Heart right ventricle (tissue), 16 donors: ENCODE data around the gene PAGE1. TPM values are rescaled to one million over a fixed set of nuclear protein-coding genes. Genes with fewer than 3 reads are reported as not detected.
"Not testable (repeated sequence)": the region's sequence is repeated elsewhere in the genome, so short reads cannot be mapped to it uniquely, and the experiment has no call there.

Source experiments
- ATAC-seq, 8 donors: fragments of 200-7000 bp; cut with Tn5 transposase; one replicate each; pipeline ENCODE4 v1.9.1; 2020; ENCODE audit warnings: mild to moderate bottlenecking in 8 of 8, moderate library complexity in 8 of 8, moderate number of reproducible peaks in 1 of 8
- DNase-seq, 2 donors: peaks; one replicate each; pipeline ENCODE4 v3.0.0-alpha.2; 2020
- H3K27ac ChIP-seq, 10 donors: fragments of 200-600 bp; sonication (generic) in 2 of 10; one replicate each; pipeline versions ENCODE4 v1.5.0 to v1.8.0; 2020 to 2022; ENCODE audit warnings: mild to moderate bottlenecking in 3 of 10
- H3K27me3 ChIP-seq, 7 donors: fragments of 200-600 bp; one replicate each; pipeline ENCODE4 v1.8.0; 2021 to 2022; ENCODE audit warnings: mild to moderate bottlenecking in 2 of 7
- H3K36me3 ChIP-seq, 9 donors: fragments of 200-600 bp; sonication (generic) in 1 of 9; one replicate each; pipeline versions ENCODE4 v1.5.0 to v1.8.0; 2020 to 2022; ENCODE audit warnings: mild to moderate bottlenecking in 2 of 9
- H3K4me1 ChIP-seq, 9 donors: fragments of 200-600 bp; sonication (generic) in 1 of 9; one replicate each; pipeline versions ENCODE4 v1.5.0 to v1.8.0; 2020 to 2022; ENCODE audit warnings: mild to moderate bottlenecking in 4 of 9
- H3K4me3 ChIP-seq, 10 donors: fragments of 200-600 bp; sonication (generic) in 2 of 10; one replicate each; pipeline versions ENCODE4 v1.5.0 to v1.8.0; 2020 to 2022; ENCODE audit warnings: mild to moderate bottlenecking in 7 of 10, moderate library complexity in 2 of 10
- H3K9me3 ChIP-seq, 11 donors: fragments of 200-600 bp in 10 of 11; sonication (generic) in 2 of 11; one replicate each; pipeline versions ENCODE4 v1.5.0 to v1.8.0; 2013 to 2022; ENCODE audit warnings: mild to moderate bottlenecking in 2 of 11, control low read depth in 1 of 11, moderate library complexity in 1 of 11
- WGBS, 2 donors: extraction: QIAGEN DNeasy Blood & Tissue Kit; methylation state at CpG; one replicate each; pipeline ENCODE4 v1.1.7; 2013; ENCODE audit warnings: inconsistent platforms in 1 of 2; 5-methylcytosine and 5-hydroxymethylcytosine counted together
- intact Hi-C, 10 donors: fragments of 100-400 bp; cut with DNase I; formaldehyde crosslinking; loops; one replicate each; pipeline versions ENCODE4 v1.11.1 to v1.14.2; 2022
- polyA plus RNA-seq, 2 donors: library from polyadenylated mRNA; stranded (reverse); fragments of 200-250 nt; gene quantifications; one replicate each; pipeline ENCODE4 v1.2.3, GENCODE V29; 2013
- total RNA-seq, 10 donors: library from RNA; stranded (reverse); fragmentation: NEBNext Ultra II Directional in 3 of 10; extraction: Animal tissue kit (Norgen Biotek cat#: 25700) in 3 of 10; gene quantifications; one replicate each; pipeline versions ENCODE4 v1.2.1 to v1.2.4, GENCODE V29; 2021 to 2023
- TF ChIP-seq, protein P1 (sequence below), 9 donors: fragments of 200-600 bp; sonication (generic) in 2 of 9; IDR thresholded peaks; one replicate each; pipeline versions ENCODE4 v1.5.0 to v1.8.0; 2021 to 2022; ENCODE audit warnings: antibody characterized with exemption in 9 of 9, mild to moderate bottlenecking in 5 of 9, moderate library complexity in 1 of 9
- donor health status: Arrhythmogenic right ventricular cardiomyopathy.
- donor health status: ischemic (EF 13 %, LVEDD 7.1; RV severe dilation, severe dysfunction).
- donor health status: healthy with polysubstance abuse.
- donor health status: DM: no; HTN: yes; CAD: no.
- donor health status: DM: no; HTN: no; CAD: no.
- donor health status: ischemic (EF 25% LVEDD 6.9; RV normal size, moderate dysfunction).
- donor health status: ischemic (EF 25% LVEDD 5.7; RV mildly dilated, moderate dysfunction).
- donor health status: healthy.
- donor health status: DM: yes; HTN: yes; CAD: no.
- donor health status: Ischemic cardiomyopathy.
- donor health status: ischemic (EF 35%, LVEDD 5.7; RV mildly dilated, moderate dysfunction).
- donor health status: nonischemic (EF 11% LVEDD 7.7; RV severe dilation, severe dysfunction).
- donor health status: DM: yes; HTN: yes; CAD: no.
- donor health status: PGD.
- donor health status: ischemic (EF 29% LVEDD 5.4; RV normal size, mild dysfunction).
- donor health status: nonischemic (EF 23%, LVEDD 6.1; RV moderate dilation, normal function).

Gene PAGE1
- total and polyA plus RNA-seq, 12 donors: not detected

DNA sequence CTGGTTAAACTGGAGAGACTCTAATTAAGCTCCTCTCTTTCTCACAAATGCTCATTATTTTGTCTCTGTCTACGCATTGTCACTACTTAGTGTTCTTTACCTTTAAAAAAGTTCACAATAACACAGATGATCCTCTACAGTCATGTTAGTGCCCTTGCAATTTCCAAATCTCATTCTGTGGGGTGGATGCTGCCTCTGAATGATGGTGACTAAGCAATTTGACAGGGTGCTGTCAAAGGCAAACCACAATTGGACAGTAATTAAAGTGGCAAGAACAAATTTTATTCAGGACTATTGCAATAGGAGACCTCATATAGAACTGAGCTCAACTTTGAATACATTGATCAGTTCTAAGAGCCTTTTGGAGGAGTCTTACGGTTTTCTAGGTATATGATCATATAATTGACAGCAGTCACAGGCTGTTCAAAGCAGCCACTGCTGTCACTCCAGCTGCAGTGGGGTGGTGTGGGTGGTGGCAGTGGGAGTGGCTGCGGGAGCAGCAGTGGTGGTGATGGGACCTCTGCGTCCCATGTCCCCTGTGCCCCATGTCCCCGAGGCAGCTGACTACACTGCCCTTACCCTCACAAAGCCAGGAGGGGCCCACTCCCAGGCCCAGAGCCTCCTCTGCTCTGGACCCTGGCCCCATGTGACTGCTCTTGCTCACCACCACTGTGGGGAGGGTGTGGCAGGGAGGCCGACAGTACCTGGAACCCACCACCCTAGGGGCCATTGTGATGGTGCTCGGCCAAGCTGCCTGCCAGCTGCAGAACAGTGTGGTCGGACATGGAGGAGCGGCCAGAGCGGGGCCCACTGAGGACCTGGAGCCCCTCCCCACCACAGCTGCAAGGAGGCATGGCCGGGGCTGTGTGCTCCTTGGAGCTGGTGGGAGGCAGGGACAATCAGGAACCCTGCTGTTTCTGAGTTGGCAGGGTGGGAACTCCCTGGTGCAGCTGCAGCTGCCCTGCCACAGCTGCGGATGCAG, 30.4 kb upstream of the PAGE1 start:
- TF ChIP-seq, protein P1, sequence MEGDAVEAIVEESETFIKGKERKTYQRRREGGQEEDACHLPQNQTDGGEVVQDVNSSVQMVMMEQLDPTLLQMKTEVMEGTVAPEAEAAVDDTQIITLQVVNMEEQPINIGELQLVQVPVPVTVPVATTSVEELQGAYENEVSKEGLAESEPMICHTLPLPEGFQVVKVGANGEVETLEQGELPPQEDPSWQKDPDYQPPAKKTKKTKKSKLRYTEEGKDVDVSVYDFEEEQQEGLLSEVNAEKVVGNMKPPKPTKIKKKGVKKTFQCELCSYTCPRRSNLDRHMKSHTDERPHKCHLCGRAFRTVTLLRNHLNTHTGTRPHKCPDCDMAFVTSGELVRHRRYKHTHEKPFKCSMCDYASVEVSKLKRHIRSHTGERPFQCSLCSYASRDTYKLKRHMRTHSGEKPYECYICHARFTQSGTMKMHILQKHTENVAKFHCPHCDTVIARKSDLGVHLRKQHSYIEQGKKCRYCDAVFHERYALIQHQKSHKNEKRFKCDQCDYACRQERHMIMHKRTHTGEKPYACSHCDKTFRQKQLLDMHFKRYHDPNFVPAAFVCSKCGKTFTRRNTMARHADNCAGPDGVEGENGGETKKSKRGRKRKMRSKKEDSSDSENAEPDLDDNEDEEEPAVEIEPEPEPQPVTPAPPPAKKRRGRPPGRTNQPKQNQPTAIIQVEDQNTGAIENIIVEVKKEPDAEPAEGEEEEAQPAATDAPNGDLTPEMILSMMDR (IDR thresholded peaks at IDR 0.05): no peak
- 83 to 88% methylated on average over 12 of the region's 12 CpGs for WGBS, 2 donors

DNA sequence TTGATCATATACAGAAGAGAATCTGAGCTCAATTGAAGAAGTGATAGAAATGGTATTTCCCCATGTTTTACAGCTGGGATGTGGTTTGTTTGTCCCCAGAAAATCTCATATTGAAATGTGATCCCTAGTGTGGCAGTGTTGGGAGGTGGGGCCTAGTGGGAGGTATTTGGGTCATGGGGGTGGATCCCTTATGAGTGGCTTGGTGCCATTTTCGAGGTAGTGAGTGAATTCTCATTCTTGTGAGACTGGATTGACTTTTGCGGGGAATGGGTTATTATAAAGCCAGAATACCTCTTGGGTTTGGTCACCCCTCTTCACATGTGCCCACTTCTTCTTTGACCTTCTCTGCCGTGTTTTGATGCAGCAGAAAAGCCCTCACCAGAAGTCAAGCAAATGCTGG, 29.6 kb upstream of the PAGE1 start:
- no peak overlapping the region for H3K4me3 ChIP-seq
- intact Hi-C loops: no loop called here
- TF ChIP-seq, protein P1 (IDR thresholded peaks at IDR 0.05): no peak
- peaks cover 0 to 5% (median 0%) of the 10 kb centered on the region in 7 donors for H3K27me3 ChIP-seq
- H3K36me3 ChIP-seq: no peaks in the 10 kb centered on the region
- WGBS, 2 donors: 64 to 81% methylated on average over 3 of the region's 3 CpGs
- H3K27ac ChIP-seq: no peak overlapping the region
- H3K4me1 ChIP-seq: no peaks in the 10 kb centered on the region
- H3K9me3 ChIP-seq: no peaks in the 10 kb centered on the region
- ATAC-seq (no peak), DNase-seq (no peak)

More for the DNA sequence above, 30.4 kb upstream of the PAGE1 start:
- Histone ChIP-seq H3K4me1 (no peaks in the 10 kb centered on the region), H3K4me3 (no peak overlapping the region), H3K27ac (no peak overlapping the region), H3K27me3 (peaks cover 0 to 5% (median 0%) of the 10 kb centered on the region in 7 donors), H3K9me3 (no peaks in the 10 kb centered on the region), H3K36me3 (no peaks in the 10 kb centered on the region)
- intact Hi-C loops: no loop called here
- DNase-seq (no peak), ATAC-seq (no peak)

- H3K27ac ChIP-seq, ATAC-seq, DNase-seq, H3K4me3 ChIP-seq, H3K9me3 ChIP-seq, H3K4me1 ChIP-seq, H3K36me3 ChIP-seq, intact Hi-C loops: not testable (repeated sequence)
- peaks cover 0 to 12% (median 0%) of the 10 kb centered on the region in 7 donors for H3K27me3 ChIP-seq
- WGBS, 2 donors: 51 to 54% methylated on average over 2 of the region's 2 CpGs
Measured at GRCh38 chrX:49720106-49720505, 24.3 kb upstream of the PAGE1 start.

GRCh38 chrX:49712577-49712976, 16.8 kb upstream of the PAGE1 start:
- intact Hi-C loops: no loop called here
- DNase-seq: no peak
- TF ChIP-seq, protein P1 (IDR thresholded peaks at IDR 0.05): no peak
- no peaks in the 10 kb centered on the region for H3K9me3 ChIP-seq
- 74 to 77% methylated on average over 3 of the region's 3 CpGs for WGBS, 2 donors
- H3K4me1 ChIP-seq: no peaks in the 10 kb centered on the region
- H3K4me3 ChIP-seq: no peak overlapping the region
- peak in 1 of 8 donors; percentile 45 for ATAC-seq
- H3K27ac ChIP-seq: no peak overlapping the region
- no peaks in the 10 kb centered on the region for H3K36me3 ChIP-seq
- H3K27me3 ChIP-seq: peaks cover 0 to 51% (median 0%) of the 10 kb centered on the region in 7 donors
